HG03565 (cell line): ENCODE results near the gene HASPIN.
"Not testable (repeated sequence)": the region's sequence is repeated elsewhere in the genome, so short reads cannot be mapped to it uniquely, and the experiment has no call there.

Experiments used
- ATAC-seq: cut with Tn5 transposase; IDR thresholded peaks from one replicate; pipeline ENCODE4 v1.9.1; 2021; ENCODE audit warnings: mild to moderate bottlenecking, moderate library complexity; ENCODE audit not compliant: unreplicated experiment

The HASPIN gene

GRCh38 chr17:3695723-3696411, 27.8 kb upstream of the HASPIN start, which contains the start of gene P2RX5:
TSS of gene P2RX5 (minus strand) at chr17:3696155. CDS start at chr17:3696005, 150 bp downstream.
- no peak for ATAC-seq

DNA sequence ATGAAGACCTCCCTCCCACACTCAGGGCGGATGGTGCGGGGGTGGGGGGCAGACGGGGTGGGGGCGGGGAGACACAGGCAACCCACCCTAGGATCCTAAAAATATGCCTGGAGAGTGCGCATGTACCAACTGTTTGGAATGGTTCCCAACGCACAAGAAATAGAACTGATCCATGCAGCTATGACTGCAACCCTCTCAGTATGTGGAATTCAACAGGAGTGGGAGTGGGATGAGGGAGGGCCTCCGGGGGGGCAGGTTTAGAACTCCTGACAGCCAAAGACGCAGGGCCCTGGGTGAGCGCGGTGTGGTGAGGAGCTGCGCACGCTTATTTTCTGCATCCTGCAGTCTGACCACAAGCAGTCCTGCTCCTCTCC, 26.6 kb upstream of the HASPIN start:
- ATAC-seq = no peak

GRCh38 chr17:3698139-3698538, 25.6 kb upstream of the HASPIN start:
- no peak for ATAC-seq

GRCh38 chr17:3699951-3700350, 23.8 kb upstream of the HASPIN start:
- ATAC-seq = no peak

GRCh38 chr17:3702041-3702539, 21.6 kb upstream of the HASPIN start:
- ATAC-seq = not testable (repeated sequence)

GRCh38 chr17:3704931-3705717, 18.6 kb upstream of the HASPIN start:
- no peak for ATAC-seq

DNA sequence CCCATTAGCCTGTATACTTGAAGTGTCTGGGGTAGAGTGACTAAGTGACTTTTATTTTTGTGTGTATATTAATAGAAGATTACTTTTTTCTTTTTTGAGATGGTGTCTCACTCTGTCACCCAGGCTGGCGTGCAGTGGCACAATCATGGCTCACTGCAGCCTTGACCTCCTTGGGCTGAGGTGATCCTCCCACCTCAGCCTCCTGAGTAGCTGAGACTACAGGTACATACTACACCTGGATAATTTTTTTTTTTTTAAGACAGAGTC, 18.1 kb upstream of the HASPIN start:
- not testable (repeated sequence) for ATAC-seq

- no peak for ATAC-seq
These were observed 15.3 kb upstream of the HASPIN start for GRCh38 chr17:3708366-3708765.

DNA sequence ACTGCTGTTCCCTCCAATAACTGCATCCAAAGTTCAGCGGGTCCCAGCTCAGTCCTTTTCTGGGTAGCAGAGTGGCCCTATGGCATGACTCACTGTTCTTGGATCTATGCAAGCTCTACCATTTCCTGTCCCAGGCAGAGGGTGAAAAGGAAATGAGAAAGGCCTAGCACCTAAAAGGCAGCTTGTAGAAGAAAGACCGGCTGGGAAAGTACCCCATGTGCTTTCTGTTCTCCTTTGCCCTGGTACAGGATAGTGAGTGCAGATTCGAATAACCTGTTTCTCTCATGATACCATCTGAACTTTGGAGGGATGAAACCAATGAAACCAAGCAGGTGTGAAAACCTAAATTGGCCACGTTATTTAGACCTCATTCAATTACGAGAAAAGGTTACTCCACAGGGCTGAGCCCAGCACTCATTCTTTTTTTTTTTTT, 12.7 kb upstream of the HASPIN start:
- peak; percentile 94 for ATAC-seq

DNA sequence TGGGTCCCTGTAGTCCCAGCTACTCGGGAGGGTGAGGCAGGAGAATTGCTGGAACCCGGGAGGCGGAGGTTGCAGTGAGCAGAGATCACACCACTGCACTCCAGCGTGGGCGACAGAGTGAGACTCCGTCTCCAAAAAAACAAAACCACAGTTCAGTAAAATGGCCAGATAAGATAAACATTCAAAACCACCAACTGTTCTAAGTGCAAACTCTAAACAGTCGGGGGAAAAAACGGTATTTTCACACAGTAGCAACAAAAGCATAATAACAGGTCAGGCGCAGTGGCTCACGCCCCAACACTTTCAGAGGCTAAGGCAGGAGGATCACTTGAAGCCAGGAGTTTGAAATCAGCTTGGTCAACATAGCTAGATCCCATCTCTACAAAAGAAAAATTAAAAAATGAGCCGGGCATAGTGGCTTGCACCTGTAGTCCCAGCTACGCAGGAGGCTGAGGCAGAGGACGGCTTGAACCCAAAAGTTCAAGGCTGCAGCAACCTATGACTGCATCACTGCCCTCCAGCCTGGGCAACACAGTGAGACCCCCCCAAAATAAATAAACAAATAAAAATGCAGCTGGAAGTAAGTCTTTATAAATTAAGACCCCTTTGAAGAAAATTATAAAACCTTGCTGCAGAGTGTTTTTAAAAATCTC, 10.8 kb upstream of the HASPIN start:
- no peak for ATAC-seq

- ATAC-seq = no peak
These were observed 8.4 kb upstream of the HASPIN start for GRCh38 chr17:3715296-3715695.

DNA sequence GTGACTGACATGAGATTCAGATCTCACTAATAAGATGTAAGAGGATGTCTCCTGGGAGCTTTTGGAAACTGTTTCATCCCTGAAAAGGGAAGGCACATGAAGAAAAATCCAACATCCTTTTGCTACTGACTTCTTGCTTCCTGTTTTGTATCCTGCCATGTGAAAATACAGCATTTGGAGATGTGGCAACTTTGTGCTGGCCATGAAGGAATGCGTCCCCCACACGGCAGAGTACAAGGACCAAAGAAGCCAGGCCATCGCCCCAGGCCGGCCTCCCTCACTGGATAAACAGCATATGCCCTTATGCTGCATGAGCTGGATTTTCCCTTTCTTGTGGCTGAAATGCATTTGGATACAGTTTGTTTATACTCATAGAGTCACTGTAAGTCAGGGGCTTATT, 5.5 kb upstream of the HASPIN start:
- ATAC-seq = no peak

DNA sequence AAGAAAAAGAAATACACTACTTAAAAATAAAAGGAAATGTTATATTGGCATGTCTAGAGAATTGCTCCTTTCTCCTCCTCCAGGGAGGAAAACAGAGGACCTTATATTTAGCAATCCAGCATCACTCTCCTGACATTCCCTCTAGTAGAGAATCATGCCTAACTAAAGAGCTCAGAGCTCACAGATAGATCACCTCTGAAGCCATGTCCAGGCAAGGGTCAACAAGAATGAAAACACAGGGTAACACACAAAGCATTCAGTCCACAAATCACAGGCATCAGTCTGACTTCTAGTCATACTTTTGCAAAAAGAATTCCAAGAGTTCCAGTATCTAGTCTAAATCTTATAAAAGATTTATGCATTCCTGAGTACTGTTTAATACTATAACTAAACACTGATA, 4.4 kb upstream of the HASPIN start:
- ATAC-seq = no peak

- no peak for ATAC-seq
These were observed 987 bp upstream of the HASPIN start for GRCh38 chr17:3722716-3723115.

- ATAC-seq = no peak
These were observed 531 bp upstream of the HASPIN start for GRCh38 chr17:3723188-3723555.

DNA sequence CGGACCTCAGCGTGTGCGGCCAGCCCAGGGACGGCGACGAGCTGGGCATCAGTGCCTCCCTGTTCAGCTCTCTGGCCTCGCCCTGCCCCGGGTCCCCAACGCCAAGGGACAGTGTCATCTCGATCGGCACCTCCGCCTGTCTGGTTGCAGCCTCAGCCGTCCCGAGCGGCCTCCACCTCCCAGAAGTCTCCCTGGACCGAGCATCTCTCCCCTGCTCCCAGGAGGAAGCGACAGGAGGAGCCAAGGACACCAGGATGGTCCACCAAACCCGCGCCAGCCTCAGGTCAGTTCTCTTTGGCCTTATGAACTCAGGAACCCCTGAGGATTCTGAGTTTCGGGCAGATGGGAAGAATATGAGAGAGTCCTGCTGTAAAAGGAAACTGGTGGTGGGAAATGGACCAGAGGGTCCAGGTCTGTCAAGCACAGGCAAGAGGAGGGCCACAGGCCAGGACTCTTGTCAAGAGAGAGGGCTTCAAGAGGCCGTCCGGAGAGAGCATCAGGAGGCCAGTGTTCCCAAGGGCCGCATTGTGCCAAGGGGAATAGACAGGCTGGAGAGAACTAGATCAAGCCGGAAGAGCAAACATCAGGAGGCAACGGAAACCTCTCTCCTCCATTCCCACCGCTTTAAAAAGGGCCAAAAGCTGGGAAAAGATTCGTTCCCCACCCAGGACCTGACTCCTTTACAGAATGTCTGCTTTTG, 825 bp downstream of the HASPIN start:
- ATAC-seq = no peak

GRCh38 chr17:3727041-3727440, 3.3 kb downstream of the HASPIN start:
- no peak for ATAC-seq

GRCh38 chr17:3728099-3728498, 4.4 kb downstream of the HASPIN start:
- not testable (repeated sequence) for ATAC-seq

DNA sequence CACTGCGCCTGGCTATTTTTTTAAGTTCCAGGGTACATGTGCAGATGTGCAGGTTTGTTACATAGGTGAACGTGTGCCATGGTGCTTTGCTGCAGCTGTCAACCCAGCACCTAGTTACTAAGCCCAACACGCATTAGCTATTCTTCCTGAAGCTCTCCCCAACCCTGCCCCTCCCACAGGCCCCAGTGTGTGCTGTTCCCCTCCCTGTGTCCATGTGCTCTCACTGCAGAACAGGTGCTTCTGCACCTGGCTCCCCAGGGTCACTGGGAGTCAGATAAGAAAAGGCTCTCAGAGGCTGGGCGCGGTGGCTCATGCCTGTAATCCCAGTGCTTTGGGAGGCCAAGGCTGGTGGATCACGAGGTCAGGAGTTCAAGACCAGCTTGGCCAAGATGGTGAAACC, 6.2 kb downstream of the HASPIN start:
- ATAC-seq = no peak

- ATAC-seq = no peak
These were observed 7.3 kb downstream of the HASPIN start for GRCh38 chr17:3730881-3731429.

GRCh38 chr17:3732210-3732621, 8.5 kb downstream of the HASPIN start:
- no peak for ATAC-seq
